Gastrocnemius medialis (tissue), 4 donors: Measurements from ENCODE around the gene NGB. TPM values are rescaled to one million over a fixed set of nuclear protein-coding genes. Genes with fewer than 3 reads are reported as not detected.

ENCODE experiments used
- ATAC-seq, 2 donors: fragments of 150-250 bp; one replicate each; pipeline ENCODE4 v1.9.1; 2016
- DNase-seq, 2 donors: peaks; one replicate each; pipeline ENCODE4 v3.0.0-alpha.2; 2019
- H3K27ac ChIP-seq, 4 donors: fragments of 200-600 bp; sonication (generic); 1 replicate in 1 of 4; 2 replicates in 3 of 4; pipeline ENCODE4 v1.5.1; 2016 to 2018; ENCODE audit warnings: mild to moderate bottlenecking in 2 of 4, moderate library complexity in 1 of 4
- H3K27me3 ChIP-seq, 3 donors: fragments of 200-600 bp; sonication (generic) in 2 of 3; 1 replicate in 1 of 3; 2 replicates in 2 of 3; pipeline versions ENCODE4 v1.5.1 to v1.6.0; 2016 to 2019; ENCODE audit warnings: mild to moderate bottlenecking in 1 of 3, moderate library complexity in 1 of 3
- H3K36me3 ChIP-seq, 2 donors: fragments of 200-600 bp; sonication (generic) in 1 of 2; one replicate each; pipeline ENCODE4 v1.5.1; 2017 to 2018
- H3K4me1 ChIP-seq, 2 donors: fragments of 200-600 bp; sonication (generic) in 1 of 2; one replicate each; pipeline ENCODE4 v1.5.1; 2016 to 2017; ENCODE audit warnings: mild to moderate bottlenecking in 2 of 2
- H3K4me3 ChIP-seq, 4 donors: fragments of 200-600 bp; sonication (generic) in 3 of 4; 1 replicate in 1 of 4; 2 replicates in 3 of 4; pipeline ENCODE4 v1.5.1; 2016 to 2019; ENCODE audit warnings: mild to moderate bottlenecking in 2 of 4
- H3K9me3 ChIP-seq, 3 donors: fragments of 200-600 bp; sonication (generic) in 2 of 3; 1 replicate in 1 of 3; 2 replicates in 2 of 3; pipeline ENCODE4 v1.5.1; 2016 to 2019
- POLR2A ChIP-seq, 2 donors: fragments of 450-650 bp; IDR thresholded peaks; one replicate each; pipeline ENCODE4 v1.6.1; 2017; ENCODE audit warnings: antibody characterized with exemption in 2 of 2, mild to moderate bottlenecking in 2 of 2, moderate library complexity in 2 of 2
- in situ Hi-C, 4 donors: fragments of 200-750 bp; cut with MboI; loops; one replicate each; pipeline versions ENCODE4 v1.15.0 to v1.8.0; 2017; ENCODE audit warnings: low sequenced_read_pairs in 4 of 4
- intact Hi-C: fragments of 100-400 bp; cut with DNase I; formaldehyde crosslinking; loops from one replicate; pipeline ENCODE4 v1.15.1; 2023; ENCODE audit warnings: low total_unique reads
- total RNA-seq, 4 donors: library from RNA; depleted of rRNA; stranded (reverse); fragments of >200 nt; gene quantifications; one replicate each; pipeline versions ENCODE4 v1.1.0 to v1.2.3, GENCODE V29; 2016
- TF ChIP-seq, protein P1 (sequence below), 5 experiments: fragments of 450-650 bp in 3 of 5; fragments of 200-600 bp in 2 of 5; sonication (generic) in 2 of 5; IDR thresholded peaks in 4 of 5; conservative IDR thresholded peaks in 1 of 5; 1 replicate in 4 of 5; 2 replicates in 1 of 5; pipeline ENCODE4 v1.5.1; 2016 to 2019; ENCODE audit warnings: antibody characterized with exemption in 5 of 5, mild to moderate bottlenecking in 3 of 5, moderate library complexity in 3 of 5

The NGB gene
- total RNA-seq, 4 donors from 2014 or later: not detected

DNA sequence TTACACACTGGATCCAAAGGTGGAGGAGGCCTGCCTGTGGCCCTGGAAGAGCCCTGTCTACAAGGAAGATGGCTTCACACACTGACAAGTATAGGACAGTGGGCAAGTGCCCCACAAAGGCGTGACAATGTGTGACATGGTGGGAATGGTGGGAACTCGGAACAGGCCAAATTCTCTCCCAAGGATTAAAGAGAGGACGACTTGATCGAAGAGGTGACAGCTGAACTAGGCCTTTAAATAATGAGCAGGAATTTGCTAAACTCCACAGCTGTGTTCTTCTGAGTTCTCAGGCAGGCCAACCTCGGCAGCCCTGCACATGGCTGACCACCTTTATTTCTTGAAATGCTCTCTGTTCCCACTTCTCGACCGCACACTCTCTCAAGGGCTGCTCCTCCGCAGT lies 25.9 kb upstream of the NGB start:
- DNase-seq: no peak
- in situ Hi-C loops (loop anchor here in 1 of 4 donors (25.0 kb wide), 1 partner anchor 435 kb away; no protein-coding TSS in a partner anchor), intact Hi-C loops (no loop called here)
- Histone ChIP-seq H3K4me1 (peaks cover 8 to 10% of the 10 kb centered on the region in 2 donors), H3K27ac (no peak overlapping the region), H3K4me3 (no peak overlapping the region), H3K9me3 (no peaks in the 10 kb centered on the region), H3K36me3 (peaks cover 0 to 53% of the 10 kb centered on the region in 2 donors), H3K27me3 (no peaks in the 10 kb centered on the region)
- TF ChIP-seq POLR2A (IDR thresholded peaks at IDR 0.05): no peak
- TF ChIP-seq, protein P1, sequence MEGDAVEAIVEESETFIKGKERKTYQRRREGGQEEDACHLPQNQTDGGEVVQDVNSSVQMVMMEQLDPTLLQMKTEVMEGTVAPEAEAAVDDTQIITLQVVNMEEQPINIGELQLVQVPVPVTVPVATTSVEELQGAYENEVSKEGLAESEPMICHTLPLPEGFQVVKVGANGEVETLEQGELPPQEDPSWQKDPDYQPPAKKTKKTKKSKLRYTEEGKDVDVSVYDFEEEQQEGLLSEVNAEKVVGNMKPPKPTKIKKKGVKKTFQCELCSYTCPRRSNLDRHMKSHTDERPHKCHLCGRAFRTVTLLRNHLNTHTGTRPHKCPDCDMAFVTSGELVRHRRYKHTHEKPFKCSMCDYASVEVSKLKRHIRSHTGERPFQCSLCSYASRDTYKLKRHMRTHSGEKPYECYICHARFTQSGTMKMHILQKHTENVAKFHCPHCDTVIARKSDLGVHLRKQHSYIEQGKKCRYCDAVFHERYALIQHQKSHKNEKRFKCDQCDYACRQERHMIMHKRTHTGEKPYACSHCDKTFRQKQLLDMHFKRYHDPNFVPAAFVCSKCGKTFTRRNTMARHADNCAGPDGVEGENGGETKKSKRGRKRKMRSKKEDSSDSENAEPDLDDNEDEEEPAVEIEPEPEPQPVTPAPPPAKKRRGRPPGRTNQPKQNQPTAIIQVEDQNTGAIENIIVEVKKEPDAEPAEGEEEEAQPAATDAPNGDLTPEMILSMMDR (IDR thresholded peaks at IDR 0.05 in 4 of 5, conservative IDR thresholded peaks at IDR 0.05 in 1 of 5): no peak
- no peak for ATAC-seq

DNA sequence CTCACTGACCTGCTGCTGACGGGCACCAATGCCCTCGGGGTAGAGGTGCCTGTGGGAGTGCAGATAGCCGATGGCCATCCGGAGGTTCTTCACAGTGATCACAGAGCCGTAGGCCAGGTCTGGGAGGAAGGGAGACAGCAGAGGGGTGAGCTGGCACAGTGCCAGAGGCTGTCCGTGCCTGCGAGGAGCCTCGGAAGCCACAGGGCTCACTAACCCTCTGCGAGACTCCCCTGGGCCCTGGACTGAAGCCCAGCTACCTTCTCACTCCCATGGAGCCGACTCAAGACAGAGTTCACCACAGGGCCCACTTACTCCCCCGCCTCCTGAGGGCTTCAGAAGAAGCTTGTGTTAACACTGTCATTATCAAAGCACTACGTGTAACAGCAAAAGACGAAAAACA lies 25.1 kb upstream of the NGB start:
- Histone ChIP-seq H3K4me1 (peaks cover under 1 to 4% of the 10 kb centered on the region in 2 donors), H3K9me3 (no peaks in the 10 kb centered on the region), H3K4me3 (no peak overlapping the region), H3K27me3 (no peaks in the 10 kb centered on the region), H3K27ac (no peak overlapping the region), H3K36me3 (peaks cover 0 to 55% of the 10 kb centered on the region in 2 donors)
- no peak for TF ChIP-seq POLR2A (IDR thresholded peaks at IDR 0.05)
- TF ChIP-seq, protein P1 (IDR thresholded peaks at IDR 0.05 in 4 of 5, conservative IDR thresholded peaks at IDR 0.05 in 1 of 5): no peak
- intact Hi-C loops: no loop called here
- DNase-seq: no peak
- in situ Hi-C loops: loop anchor here in 1 of 4 donors (25.0 kb wide), 1 partner anchor 434 kb away; no protein-coding TSS in a partner anchor
- ATAC-seq: no peak

DNA sequence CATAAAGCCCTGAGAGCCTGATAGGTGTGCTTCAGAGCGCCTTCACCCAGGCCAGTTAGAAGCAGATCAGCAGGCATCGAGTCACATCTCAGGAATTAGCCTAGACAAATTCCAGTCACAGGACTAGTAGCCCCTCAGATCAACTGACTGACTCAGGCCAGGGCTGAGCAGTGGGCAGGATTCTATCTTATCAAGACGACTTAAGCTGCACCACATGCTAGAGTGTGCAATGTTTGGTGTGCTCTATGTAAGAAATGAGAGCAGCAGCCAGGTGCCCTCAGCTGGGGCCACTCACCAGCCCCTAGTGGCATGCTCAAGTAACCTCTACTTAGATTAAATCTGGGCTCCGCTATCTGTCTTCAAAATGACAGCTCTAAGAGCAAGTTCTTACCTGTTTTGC lies 19.7 kb upstream of the NGB start:
- in situ Hi-C loops: loop anchor here in 1 of 4 donors (25.0 kb wide), 1 partner anchor 428 kb away; no protein-coding TSS in a partner anchor

DNA sequence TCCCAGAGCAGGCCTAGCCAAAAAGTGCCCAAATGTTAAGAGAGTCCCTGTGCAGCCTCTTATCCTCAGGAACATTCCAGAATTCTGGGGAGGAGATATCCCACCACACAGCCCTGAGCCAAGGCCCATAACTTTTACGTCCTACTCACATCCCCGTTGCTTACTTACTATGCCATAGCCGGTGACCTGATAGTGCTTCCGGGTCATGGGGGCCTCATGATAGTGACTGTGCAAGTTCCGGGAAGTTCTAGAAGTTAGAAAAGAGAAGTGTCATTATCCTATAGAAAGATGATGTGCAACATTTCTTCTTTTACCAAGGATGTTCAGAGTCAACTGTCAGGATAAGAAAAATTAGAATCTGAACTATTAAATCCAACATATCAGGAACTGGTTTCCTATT lies 15.6 kb upstream of the NGB start:
- H3K4me3 ChIP-seq: no peak overlapping the region
- ATAC-seq (no peak), DNase-seq (no peak)
- no peak overlapping the region for H3K27ac ChIP-seq
- H3K27me3 ChIP-seq: no peaks in the 10 kb centered on the region
- TF ChIP-seq, protein P1 (IDR thresholded peaks at IDR 0.05 in 4 of 5, conservative IDR thresholded peaks at IDR 0.05 in 1 of 5): no peak
- TF ChIP-seq POLR2A (IDR thresholded peaks at IDR 0.05): no peak
- intact Hi-C loops (no loop called here), in situ Hi-C loops (loop anchor here in 1 of 4 donors (25.0 kb wide), 1 partner anchor 424 kb away; no protein-coding TSS in a partner anchor)
- H3K4me1 ChIP-seq: no peaks in the 10 kb centered on the region
- no peaks in the 10 kb centered on the region for H3K9me3 ChIP-seq
- H3K36me3 ChIP-seq: peaks cover 3 to 87% of the 10 kb centered on the region in 2 donors

More for the DNA sequence above, 19.7 kb upstream of the NGB start:
- ATAC-seq (no peak), DNase-seq (no peak)
- intact Hi-C loops: no loop called here
- Histone ChIP-seq H3K27ac (no peak overlapping the region), H3K36me3 (peaks cover 3 to 64% of the 10 kb centered on the region in 2 donors), H3K4me1 (no peaks in the 10 kb centered on the region), H3K9me3 (no peaks in the 10 kb centered on the region), H3K4me3 (no peak overlapping the region), H3K27me3 (no peaks in the 10 kb centered on the region)
- TF ChIP-seq, protein P1 (IDR thresholded peaks at IDR 0.05 in 4 of 5, conservative IDR thresholded peaks at IDR 0.05 in 1 of 5): no peak
- no peak for TF ChIP-seq POLR2A (IDR thresholded peaks at IDR 0.05)

DNA sequence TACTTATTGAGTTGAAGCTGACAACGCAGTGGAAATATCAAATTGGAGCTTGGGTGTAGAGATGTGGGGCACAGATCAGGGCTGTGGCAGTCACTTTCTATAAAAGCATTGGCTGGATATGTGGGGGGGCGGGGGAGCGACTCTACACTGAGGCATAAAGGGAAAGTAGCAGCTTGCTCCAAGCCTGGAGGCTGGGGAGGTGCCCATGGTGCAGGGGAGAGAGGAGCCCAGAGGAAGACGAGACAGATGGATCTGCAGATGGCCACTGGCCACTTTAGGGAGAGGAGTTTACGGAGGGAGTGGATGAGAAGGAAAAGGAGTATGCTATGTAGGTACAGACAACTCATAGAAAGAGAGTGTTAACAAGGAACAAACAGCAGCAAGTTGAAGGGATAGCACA lies 13.5 kb upstream of the NGB start:
- in situ Hi-C loops: loop anchor here in 1 of 4 donors (25.0 kb wide), 1 partner anchor 422 kb away; no protein-coding TSS in a partner anchor
- ATAC-seq: no peak
- Histone ChIP-seq H3K27me3 (no peaks in the 10 kb centered on the region), H3K4me3 (no peak overlapping the region), H3K4me1 (no peaks in the 10 kb centered on the region), H3K36me3 (peaks cover 3 to 96% of the 10 kb centered on the region in 2 donors), H3K9me3 (no peaks in the 10 kb centered on the region), H3K27ac (no peak overlapping the region)
- TF ChIP-seq, protein P1 (IDR thresholded peaks at IDR 0.05 in 4 of 5, conservative IDR thresholded peaks at IDR 0.05 in 1 of 5): no peak
- no peak for TF ChIP-seq POLR2A (IDR thresholded peaks at IDR 0.05)
- intact Hi-C loops: no loop called here
- no peak for DNase-seq
